Measurements from ENCODE around the gene IFT172.

DNA sequence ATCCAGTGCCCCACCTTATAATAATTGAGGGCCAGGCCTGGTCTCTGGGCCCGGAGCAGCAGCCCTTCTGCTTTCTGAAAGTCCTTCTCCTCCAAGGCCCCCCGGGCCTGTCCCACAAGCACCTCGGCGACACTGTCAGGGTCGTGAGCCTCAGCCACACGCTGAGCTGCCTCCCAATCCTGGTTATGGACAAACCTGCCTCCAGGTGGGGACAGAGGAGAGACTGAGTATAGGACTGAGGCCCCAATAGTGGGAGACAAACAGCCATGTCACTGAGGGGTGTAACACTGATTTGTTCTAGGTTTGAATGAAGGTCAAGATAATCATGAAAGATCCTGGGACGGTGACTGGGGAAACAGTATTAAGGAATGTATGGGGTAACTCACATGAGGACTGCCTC is 35.6 kb downstream of the IFT172 start:
- TF ChIP-seq, protein P1, sequence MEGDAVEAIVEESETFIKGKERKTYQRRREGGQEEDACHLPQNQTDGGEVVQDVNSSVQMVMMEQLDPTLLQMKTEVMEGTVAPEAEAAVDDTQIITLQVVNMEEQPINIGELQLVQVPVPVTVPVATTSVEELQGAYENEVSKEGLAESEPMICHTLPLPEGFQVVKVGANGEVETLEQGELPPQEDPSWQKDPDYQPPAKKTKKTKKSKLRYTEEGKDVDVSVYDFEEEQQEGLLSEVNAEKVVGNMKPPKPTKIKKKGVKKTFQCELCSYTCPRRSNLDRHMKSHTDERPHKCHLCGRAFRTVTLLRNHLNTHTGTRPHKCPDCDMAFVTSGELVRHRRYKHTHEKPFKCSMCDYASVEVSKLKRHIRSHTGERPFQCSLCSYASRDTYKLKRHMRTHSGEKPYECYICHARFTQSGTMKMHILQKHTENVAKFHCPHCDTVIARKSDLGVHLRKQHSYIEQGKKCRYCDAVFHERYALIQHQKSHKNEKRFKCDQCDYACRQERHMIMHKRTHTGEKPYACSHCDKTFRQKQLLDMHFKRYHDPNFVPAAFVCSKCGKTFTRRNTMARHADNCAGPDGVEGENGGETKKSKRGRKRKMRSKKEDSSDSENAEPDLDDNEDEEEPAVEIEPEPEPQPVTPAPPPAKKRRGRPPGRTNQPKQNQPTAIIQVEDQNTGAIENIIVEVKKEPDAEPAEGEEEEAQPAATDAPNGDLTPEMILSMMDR (IDR thresholded peaks at IDR 0.05): no peak
- TF ChIP-seq POLR2A (IDR thresholded peaks at IDR 0.05): no peak

All from body of pancreas (tissue), 4 donors.